Measurements from ENCODE around the gene HDAC11.

DNA sequence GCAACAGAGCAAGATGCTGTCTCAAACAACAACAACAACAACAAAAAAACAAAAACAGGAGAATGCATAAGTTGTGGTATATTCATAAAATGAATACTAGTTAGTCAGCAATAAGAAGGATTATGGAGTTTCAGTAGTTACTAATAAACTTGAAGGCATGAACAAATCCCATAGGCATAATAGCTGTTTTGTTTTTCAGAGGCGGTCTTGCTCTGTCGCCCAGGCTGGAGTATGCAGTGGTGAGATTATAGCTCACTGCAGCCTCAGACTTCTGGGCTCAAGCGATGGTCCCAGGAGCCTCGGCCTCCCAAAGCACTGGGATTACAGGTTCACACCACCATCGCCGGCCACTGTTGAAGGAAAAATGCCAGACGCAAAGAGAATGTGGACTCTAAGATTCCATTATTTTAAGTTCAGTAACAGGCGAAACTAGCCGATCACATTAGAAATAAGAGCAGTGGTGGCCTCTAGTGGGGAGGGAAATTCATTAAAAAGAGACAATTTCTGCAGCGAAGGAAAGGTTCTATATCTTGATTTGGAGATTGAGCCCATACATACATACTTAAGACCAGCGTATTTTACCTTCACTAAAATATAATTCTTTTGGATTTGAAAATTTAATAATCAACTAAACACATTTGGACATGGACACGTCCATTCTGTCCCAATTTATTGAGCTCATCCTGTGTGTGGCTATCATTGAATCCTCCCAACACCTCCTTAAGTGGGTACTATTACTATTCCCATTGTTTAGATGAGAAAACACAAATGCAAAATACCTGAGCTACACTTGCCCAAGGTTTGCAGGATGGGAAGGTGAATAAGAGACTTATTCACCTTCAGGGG is 27.4 kb upstream of the HDAC11 start:
- TF ChIP-seq, protein P1, sequence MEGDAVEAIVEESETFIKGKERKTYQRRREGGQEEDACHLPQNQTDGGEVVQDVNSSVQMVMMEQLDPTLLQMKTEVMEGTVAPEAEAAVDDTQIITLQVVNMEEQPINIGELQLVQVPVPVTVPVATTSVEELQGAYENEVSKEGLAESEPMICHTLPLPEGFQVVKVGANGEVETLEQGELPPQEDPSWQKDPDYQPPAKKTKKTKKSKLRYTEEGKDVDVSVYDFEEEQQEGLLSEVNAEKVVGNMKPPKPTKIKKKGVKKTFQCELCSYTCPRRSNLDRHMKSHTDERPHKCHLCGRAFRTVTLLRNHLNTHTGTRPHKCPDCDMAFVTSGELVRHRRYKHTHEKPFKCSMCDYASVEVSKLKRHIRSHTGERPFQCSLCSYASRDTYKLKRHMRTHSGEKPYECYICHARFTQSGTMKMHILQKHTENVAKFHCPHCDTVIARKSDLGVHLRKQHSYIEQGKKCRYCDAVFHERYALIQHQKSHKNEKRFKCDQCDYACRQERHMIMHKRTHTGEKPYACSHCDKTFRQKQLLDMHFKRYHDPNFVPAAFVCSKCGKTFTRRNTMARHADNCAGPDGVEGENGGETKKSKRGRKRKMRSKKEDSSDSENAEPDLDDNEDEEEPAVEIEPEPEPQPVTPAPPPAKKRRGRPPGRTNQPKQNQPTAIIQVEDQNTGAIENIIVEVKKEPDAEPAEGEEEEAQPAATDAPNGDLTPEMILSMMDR (IDR thresholded peaks at IDR 0.05) = peak; percentile 43 to 74 (median 60)
- TF ChIP-seq POLR2A (IDR thresholded peaks at IDR 0.05) = no peak

Measured in heart left ventricle (tissue), 13 donors.